MM.1S (cell line): ENCODE data around the gene PCDH9.

Experiments used
- DNase-seq: peaks from one replicate; pipeline ENCODE4 v3.0.0-alpha.2; 2015
- H2AFZ ChIP-seq: fragments of 300-600 bp; sonication (generic); 2 replicates; pipeline ENCODE4 v1.6.0; 2016; ENCODE audit warnings: antibody characterized with exemption, low read length
- H3F3A ChIP-seq: fragments of 300-600 bp; sonication (generic); 2 replicates; pipeline ENCODE4 v1.6.1; 2016; ENCODE audit warnings: mild to moderate bottlenecking, antibody characterized with exemption, low read length, moderate library complexity, mixed read lengths; ENCODE audit not compliant: insufficient read depth
- H3K27ac ChIP-seq: fragments of 300-600 bp; sonication (generic); 2 replicates; pipeline ENCODE4 v1.5.1; 2016; ENCODE audit warnings: mild to moderate bottlenecking, low read length
- H3K27me3 ChIP-seq: fragments of 300-600 bp; sonication (generic); replicated peaks from 2 replicates; pipeline ENCODE4 v1.6.0; 2016; ENCODE audit warnings: low read length; ENCODE audit not compliant: insufficient read depth
- H3K36me3 ChIP-seq: fragments of 300-600 bp; sonication (generic); replicated peaks from 2 replicates; pipeline ENCODE4 v1.6.1; 2016; ENCODE audit warnings: mild to moderate bottlenecking, low read length, mixed read lengths; ENCODE audit not compliant: insufficient read depth
- H3K4me1 ChIP-seq: fragments of 300-600 bp; sonication (generic); 2 replicates; pipeline ENCODE4 v1.6.1; 2016; ENCODE audit warnings: low read length, mixed read lengths
- H3K4me2 ChIP-seq: fragments of 300-600 bp; sonication (generic); 2 replicates; pipeline ENCODE4 v1.6.0; 2016; ENCODE audit warnings: low read depth, low read length
- H3K4me3 ChIP-seq: fragments of 300-600 bp; sonication (generic); 2 replicates; pipeline ENCODE4 v1.5.1; 2016; ENCODE audit warnings: low read length, mixed read lengths
- H3K79me2 ChIP-seq: fragments of 300-600 bp; sonication (generic); 2 replicates; pipeline ENCODE4 v1.6.1; 2016; ENCODE audit warnings: mixed run types, low read length, mixed read lengths
- H3K9ac ChIP-seq: fragments of 300-600 bp; sonication (generic); 2 replicates; pipeline ENCODE4 v1.6.1; 2016; ENCODE audit warnings: low read length, mixed read lengths
- H3K9me2 ChIP-seq: fragments of 300-600 bp; sonication (generic); replicated peaks from 2 replicates; pipeline ENCODE4 v1.6.1; 2016; ENCODE audit warnings: mild to moderate bottlenecking, low read length, mixed read lengths; ENCODE audit not compliant: insufficient read depth
- H3K9me3 ChIP-seq: fragments of 300-600 bp; sonication (generic); replicated peaks from 2 replicates; pipeline ENCODE4 v1.6.1; 2016; ENCODE audit warnings: mild to moderate bottlenecking, low read length, mixed read lengths; ENCODE audit not compliant: insufficient read depth
- H4K20me1 ChIP-seq: fragments of 300-600 bp; sonication (generic); 2 replicates; pipeline ENCODE4 v1.6.1; 2016; ENCODE audit warnings: mild to moderate bottlenecking, low read length, moderate library complexity, mixed read lengths; ENCODE audit not compliant: insufficient read depth
- EZH2 ChIP-seq: fragments of 300-600 bp; sonication (generic); optimal IDR thresholded peaks from 2 replicates; pipeline ENCODE3; 2017; ENCODE audit warnings: low read depth, mild to moderate bottlenecking, antibody characterized with exemption, low read length, mixed read lengths
- EZH2phosphoT487 ChIP-seq: fragments of 300-600 bp; sonication (generic); IDR thresholded peaks from 2 replicates; pipeline ENCODE4 v1.6.1; 2018; ENCODE audit warnings: antibody characterized with exemption, low read length
- TF ChIP-seq, protein P1 (sequence below): fragments of 300-600 bp; sonication (generic); IDR thresholded peaks from 2 replicates; pipeline ENCODE4 v1.5.1; 2016; ENCODE audit warnings: antibody characterized with exemption, low read length, mixed read lengths

PCDH9 gene

DNA sequence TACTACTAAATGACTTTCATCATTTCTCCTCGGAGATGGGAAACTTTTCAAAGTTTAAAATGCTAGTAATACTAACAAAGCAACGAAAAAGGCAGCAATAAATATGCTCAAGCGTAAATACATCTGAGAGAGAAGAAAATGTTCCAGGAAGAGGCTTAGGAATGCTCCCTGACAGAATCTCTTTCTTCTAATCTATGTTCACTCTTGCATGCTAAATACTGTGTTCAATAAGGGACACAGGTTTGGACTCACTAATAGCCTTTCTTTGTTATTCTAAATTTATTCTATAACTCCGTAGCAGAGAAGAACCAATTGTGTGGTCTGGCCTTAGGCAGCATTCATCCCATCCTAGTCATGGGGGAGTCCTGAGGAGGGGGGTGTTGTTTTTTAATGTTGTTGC is 823.0 kb downstream of the PCDH9 start:
- Histone ChIP-seq H3K27ac (no peak overlapping the region), H3K9me2 (no peaks in the 10 kb centered on the region), H3K79me2 (no peaks in the 10 kb centered on the region), H3F3A (no peaks in the 10 kb centered on the region), H2AFZ (no peak overlapping the region), H4K20me1 (no peaks in the 10 kb centered on the region), H3K9ac (no peak overlapping the region), H3K9me3 (no peaks in the 10 kb centered on the region), H3K4me3 (no peak overlapping the region), H3K4me2 (no peak overlapping the region), H3K36me3 (no peaks in the 10 kb centered on the region), H3K27me3 (no peaks in the 10 kb centered on the region), H3K4me1 (no peaks in the 10 kb centered on the region)
- DNase-seq, result no peak
- TF ChIP-seq EZH2, result no peak
- TF ChIP-seq, protein P1, sequence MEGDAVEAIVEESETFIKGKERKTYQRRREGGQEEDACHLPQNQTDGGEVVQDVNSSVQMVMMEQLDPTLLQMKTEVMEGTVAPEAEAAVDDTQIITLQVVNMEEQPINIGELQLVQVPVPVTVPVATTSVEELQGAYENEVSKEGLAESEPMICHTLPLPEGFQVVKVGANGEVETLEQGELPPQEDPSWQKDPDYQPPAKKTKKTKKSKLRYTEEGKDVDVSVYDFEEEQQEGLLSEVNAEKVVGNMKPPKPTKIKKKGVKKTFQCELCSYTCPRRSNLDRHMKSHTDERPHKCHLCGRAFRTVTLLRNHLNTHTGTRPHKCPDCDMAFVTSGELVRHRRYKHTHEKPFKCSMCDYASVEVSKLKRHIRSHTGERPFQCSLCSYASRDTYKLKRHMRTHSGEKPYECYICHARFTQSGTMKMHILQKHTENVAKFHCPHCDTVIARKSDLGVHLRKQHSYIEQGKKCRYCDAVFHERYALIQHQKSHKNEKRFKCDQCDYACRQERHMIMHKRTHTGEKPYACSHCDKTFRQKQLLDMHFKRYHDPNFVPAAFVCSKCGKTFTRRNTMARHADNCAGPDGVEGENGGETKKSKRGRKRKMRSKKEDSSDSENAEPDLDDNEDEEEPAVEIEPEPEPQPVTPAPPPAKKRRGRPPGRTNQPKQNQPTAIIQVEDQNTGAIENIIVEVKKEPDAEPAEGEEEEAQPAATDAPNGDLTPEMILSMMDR, result no peak
- TF ChIP-seq EZH2phosphoT487, result no peak

DNA sequence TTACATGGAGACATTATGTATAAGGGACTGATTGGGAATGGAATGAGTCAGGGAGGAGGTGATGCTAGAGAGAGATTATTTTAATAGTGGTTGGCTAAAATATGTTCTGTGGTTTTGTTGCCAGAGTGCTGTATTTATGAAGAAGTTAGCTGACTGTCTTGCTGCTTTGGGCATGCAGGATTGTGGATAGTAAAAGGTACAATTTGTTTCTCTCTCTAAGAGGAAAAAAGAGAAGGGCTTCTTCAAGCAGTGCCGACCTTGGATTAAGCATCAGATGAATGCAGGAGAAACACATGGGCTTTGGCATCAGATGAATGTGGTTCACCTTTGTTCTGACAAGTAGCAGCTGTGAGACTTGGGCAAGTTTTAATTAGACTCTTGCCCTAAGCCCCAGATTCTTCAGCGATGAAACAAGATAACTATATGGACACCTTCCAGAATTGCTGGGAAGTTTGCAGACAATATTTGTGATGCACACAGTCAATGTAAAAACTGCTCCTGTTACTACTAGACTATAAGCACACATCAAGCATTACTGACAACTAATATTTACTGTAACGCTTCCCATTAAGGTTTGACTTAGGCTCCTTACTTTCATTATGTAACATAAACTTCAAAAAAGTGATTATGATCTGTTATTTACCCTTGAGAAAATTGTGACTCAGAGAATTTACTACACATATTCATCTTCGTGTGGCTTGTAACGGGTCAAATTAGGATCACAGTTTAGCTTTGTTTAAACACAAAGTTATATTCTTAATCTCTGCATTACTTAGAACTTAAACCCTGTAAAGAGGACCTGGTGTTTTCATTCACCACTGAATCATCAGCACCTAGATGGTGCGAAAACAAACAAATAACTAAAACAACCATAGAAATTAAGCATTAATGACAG is 824.0 kb downstream of the PCDH9 start:
- H3K79me2 ChIP-seq, result no peaks in the 10 kb centered on the region
- H3K27me3 ChIP-seq, result no peaks in the 10 kb centered on the region
- H3K4me1 ChIP-seq, result no peaks in the 10 kb centered on the region
- TF ChIP-seq EZH2phosphoT487 (no peak), EZH2 (no peak)
- TF ChIP-seq, protein P1, result no peak
- no peaks in the 10 kb centered on the region for H4K20me1 ChIP-seq
- H2AFZ ChIP-seq, result no peak overlapping the region
- H3K9me3 ChIP-seq, result no peaks in the 10 kb centered on the region
- DNase-seq, result no peak
- no peak overlapping the region for H3K9ac ChIP-seq
- no peaks in the 10 kb centered on the region for H3K36me3 ChIP-seq
- H3K27ac ChIP-seq, result no peak overlapping the region
- H3K4me2 ChIP-seq, result no peak overlapping the region
- no peaks in the 10 kb centered on the region for H3K9me2 ChIP-seq
- H3F3A ChIP-seq, result no peaks in the 10 kb centered on the region
- H3K4me3 ChIP-seq, result no peak overlapping the region

DNA sequence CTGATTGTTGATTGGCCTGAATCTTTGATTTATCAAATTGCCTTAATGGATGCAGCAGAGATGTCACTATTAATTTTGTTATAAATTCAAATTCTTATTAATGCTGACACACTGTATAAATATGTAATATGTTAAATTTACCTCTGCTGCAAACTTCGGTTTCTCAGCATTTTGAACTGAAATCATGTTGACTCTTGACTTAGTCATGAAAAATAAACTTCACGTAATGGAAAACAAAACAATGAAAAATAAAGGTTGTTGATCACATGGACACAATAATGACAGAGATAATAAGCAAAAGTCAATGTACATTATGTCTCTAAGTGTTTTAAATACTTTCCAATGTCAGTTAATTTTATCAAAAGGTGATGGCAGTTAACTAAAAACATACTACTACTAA is 827.6 kb downstream of the PCDH9 start:
- Histone ChIP-seq H3F3A (no peaks in the 10 kb centered on the region), H3K4me2 (no peak overlapping the region), H3K27me3 (no peaks in the 10 kb centered on the region), H3K27ac (no peak overlapping the region), H3K4me1 (no peaks in the 10 kb centered on the region), H3K4me3 (no peak overlapping the region), H3K9me2 (no peaks in the 10 kb centered on the region), H4K20me1 (no peaks in the 10 kb centered on the region), H3K36me3 (no peaks in the 10 kb centered on the region), H3K9me3 (no peaks in the 10 kb centered on the region), H3K79me2 (no peaks in the 10 kb centered on the region), H3K9ac (no peak overlapping the region), H2AFZ (no peak overlapping the region)
- no peak for DNase-seq
- TF ChIP-seq EZH2phosphoT487, result no peak

DNA sequence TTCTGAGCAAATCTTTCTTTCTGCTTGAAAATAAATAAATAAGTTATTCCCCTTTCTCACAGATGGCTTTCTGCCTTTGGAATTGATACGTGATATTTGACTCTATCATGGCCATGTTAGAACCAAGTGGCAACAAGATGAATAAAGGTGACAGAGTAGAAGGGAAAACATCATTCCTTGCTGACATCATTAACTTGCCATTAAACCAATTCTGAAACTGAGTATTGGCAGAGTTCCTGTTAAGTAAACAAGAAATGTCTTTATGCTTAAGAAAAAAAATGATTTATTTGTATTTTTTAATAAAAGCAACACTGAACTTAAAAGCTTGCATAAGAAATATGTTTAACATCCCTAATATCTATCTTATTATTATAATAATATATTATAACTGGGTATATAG is 828.1 kb downstream of the PCDH9 start:
- no peaks in the 10 kb centered on the region for H3K9me3 ChIP-seq
- H3K36me3 ChIP-seq, result no peaks in the 10 kb centered on the region
- H3K79me2 ChIP-seq, result no peaks in the 10 kb centered on the region
- no peak overlapping the region for H2AFZ ChIP-seq
- no peaks in the 10 kb centered on the region for H3K4me1 ChIP-seq
- no peak for DNase-seq
- H3K9me2 ChIP-seq, result no peaks in the 10 kb centered on the region
- no peak overlapping the region for H3K9ac ChIP-seq
- H3F3A ChIP-seq, result no peaks in the 10 kb centered on the region
- TF ChIP-seq EZH2 (no peak), EZH2phosphoT487 (no peak)
- TF ChIP-seq, protein P1, result no peak
- H3K4me3 ChIP-seq, result no peak overlapping the region
- H4K20me1 ChIP-seq, result no peaks in the 10 kb centered on the region
- H3K27me3 ChIP-seq, result no peaks in the 10 kb centered on the region
- H3K27ac ChIP-seq, result no peak overlapping the region
- no peak overlapping the region for H3K4me2 ChIP-seq
